Glomerular visceral epithelial cell (primary cell): ENCODE results near the gene BDKRB2.

Source experiments
- DNase-seq: peaks from one replicate; pipeline ENCODE4 v3.0.0-alpha.2; 2016; ENCODE audit errors: extremely low spot score

Gene BDKRB2

GRCh38 chr14:96198430-96199130 lies 6.1 kb upstream of the BDKRB2 start:
- no peak for DNase-seq

- no peak for DNase-seq
Observed at GRCh38 chr14:96201157-96201556, 3.5 kb upstream of the BDKRB2 start.

GRCh38 chr14:96201965-96202364 lies 2.7 kb upstream of the BDKRB2 start:
- DNase-seq = no peak

GRCh38 chr14:96202441-96203094 lies 2.1 kb upstream of the BDKRB2 start:
- DNase-seq = no peak

- DNase-seq = no peak
Observed at GRCh38 chr14:96203116-96203515, 1.5 kb upstream of the BDKRB2 start.

- DNase-seq = peak; percentile 42
Observed at GRCh38 chr14:96203635-96204034, 1.0 kb upstream of the BDKRB2 start.

- no peak for DNase-seq
Observed at GRCh38 chr14:96205059-96205977, 679 bp downstream of the BDKRB2 start.

GRCh38 chr14:96205978-96206360 lies 1.3 kb downstream of the BDKRB2 start:
- DNase-seq = no peak

GRCh38 chr14:96206461-96206860 lies 1.8 kb downstream of the BDKRB2 start:
- no peak for DNase-seq

- no peak for DNase-seq
Observed at GRCh38 chr14:96207686-96208085, 3.0 kb downstream of the BDKRB2 start.

GRCh38 chr14:96208739-96209138 lies 4.1 kb downstream of the BDKRB2 start:
- no peak for DNase-seq

GRCh38 chr14:96212140-96212539 lies 7.5 kb downstream of the BDKRB2 start:
- no peak for DNase-seq

GRCh38 chr14:96212896-96213295 lies 8.3 kb downstream of the BDKRB2 start:
- DNase-seq = no peak

GRCh38 chr14:96213871-96214465 lies 9.3 kb downstream of the BDKRB2 start:
- peak; percentile 48 for DNase-seq

GRCh38 chr14:96214793-96215192 lies 10.2 kb downstream of the BDKRB2 start:
- DNase-seq = no peak

GRCh38 chr14:96215452-96216244 lies 11.0 kb downstream of the BDKRB2 start:
- no peak for DNase-seq

GRCh38 chr14:96216627-96217026 lies 12.0 kb downstream of the BDKRB2 start:
- no peak for DNase-seq

GRCh38 chr14:96217376-96217913 lies 12.8 kb downstream of the BDKRB2 start:
- no peak for DNase-seq

GRCh38 chr14:96221109-96221650 lies 16.5 kb downstream of the BDKRB2 start:
- no peak for DNase-seq

GRCh38 chr14:96221841-96222240 lies 17.2 kb downstream of the BDKRB2 start:
- DNase-seq = no peak
